ENCODE measurements around the gene HMOX2. TPM values are rescaled to one million over a fixed set of nuclear protein-coding genes. Genes with fewer than 3 reads are reported as not detected.

The HMOX2 gene
- total RNA-seq, 1 experiment from 2014 or later: 55.1 TPM

- Histone ChIP-seq H3K9me3 (ENCODE audit: control insufficient read depth in 1 of 2, insufficient read depth in 1 of 2, low read depth in 1 of 2, low read length in 2 of 2) (no peaks in the 10 kb centered on the region), H3K79me2 (ENCODE audit: insufficient read depth, low read length) (peaks cover 63% of the 10 kb centered on the region), H3K4me1 (ENCODE audit: control insufficient read depth in 1 of 2, insufficient read depth in 2 of 2, low read length in 2 of 2) (peaks cover 20 to 42% of the 10 kb centered on the region in 2 experiments), H2AFZ (ENCODE audit: low read depth, low read length, poor library complexity, severe bottlenecking) (peak within 1 kb of the TSS; percentile 22), H3K4me2 (ENCODE audit: low read length) (peak within 1 kb of the TSS; percentile 94), H3K9me2 (ENCODE audit: insufficient read depth) (no peaks in the 10 kb centered on the region), H4K20me1 (ENCODE audit: insufficient read depth) (no peaks in the 10 kb centered on the region), H3K27ac (ENCODE audit: low read depth, low read length) (peak within 1 kb of the TSS; percentile 47), H3K9ac (ENCODE audit: low read length) (peak within 1 kb of the TSS; percentile 96), H3K4me3 (replicated peaks in 1 of 2; ENCODE audit: low read depth in 1 of 2, low read length in 2 of 2) (peak within 1 kb of the TSS; percentile 81 to 89), H3K36me3 (ENCODE audit: control insufficient read depth in 1 of 2, insufficient read depth in 2 of 2, low read length in 2 of 2) (peaks cover 0 to under 1% of the 10 kb centered on the region in 2 experiments; a peak in 1 of 4 replicates), H3K27me3 (ENCODE audit: insufficient read depth, low read length) (no peaks in the 10 kb centered on the region)
- POLR2A ChIA-PET: interaction anchor here (1.0 to 4.8 kb wide), 2 partner anchors 21 to 55 kb away, joined by 4 to 26 read pairs; no protein-coding TSS in a partner anchor
- peak; percentile 73 for ATAC-seq
- intact Hi-C loops (cut with micrococcal nuclease): no loop called here
- peak; percentile 84 for DNase-seq (ENCODE audit: low read depth, low spot score)
- RAD21 ChIA-PET (ENCODE audit: low non-redundant PET in 1 of 2, low total read pairs in 2 of 2, uncharacterized antibody in 2 of 2, unreplicated experiment in 2 of 2): no interaction called here
- TF ChIP-seq ATF3 (IDR thresholded peaks at IDR 0.05): no peak
- peak; percentile 44 for TF ChIP-seq SIN3A (IDR thresholded peaks at IDR 0.05; ENCODE audit: low read depth)
- TF ChIP-seq POLR2AphosphoS5 (IDR thresholded peaks at IDR 0.05; ENCODE audit: low read depth, low read length): peak; percentile 86
- peak; percentile 96; the same call in 1 of the 2 replicates for TF ChIP-seq ELF1 (IDR thresholded peaks at IDR 0.05; ENCODE audit: borderline replicate concordance, low read depth)
- TF ChIP-seq CBX3 (IDR thresholded peaks at IDR 0.05; ENCODE audit: low read depth): peak; percentile 98
- peak; percentile 72 for TF ChIP-seq SP1 (IDR thresholded peaks at IDR 0.05; ENCODE audit: low read depth)
- TF ChIP-seq EGR1 (IDR thresholded peaks at IDR 0.05; ENCODE audit: low read depth): no peak
- peak; percentile 93 for TF ChIP-seq POLR2A (IDR thresholded peaks at IDR 0.05; ENCODE audit: borderline replicate concordance, extremely low read depth, insufficient read depth, insufficient read length)
- no peak for TF ChIP-seq EZH2phosphoT487 (IDR thresholded peaks at IDR 0.05; ENCODE audit: borderline replicate concordance)
- no peak for TF ChIP-seq SRF (IDR thresholded peaks at IDR 0.05; ENCODE audit: low read depth)
- peak; percentile 100 for TF ChIP-seq MAX (IDR thresholded peaks at IDR 0.05)
- no peak for TF ChIP-seq FOSL1 (IDR thresholded peaks at IDR 0.05; ENCODE audit: low read depth)
- TF ChIP-seq ZFX (IDR thresholded peaks at IDR 0.05): peak; percentile 76
- TF ChIP-seq ZBTB33 (IDR thresholded peaks at IDR 0.05; ENCODE audit: extremely low read depth, insufficient replicate concordance, low read length): peak; percentile 94
- TF ChIP-seq EZH2 (IDR thresholded peaks at IDR 0.05): no peak
- TF ChIP-seq YY1 (IDR thresholded peaks at IDR 0.05; ENCODE audit: extremely low read depth, insufficient replicate concordance, low read depth, low read length): peak; percentile 58
- CTCF ChIA-PET: no interaction called here
- TSS peak; percentile 58 for BruUV-seq (replicated peaks)
Measured at GRCh38 chr16:4474192-4474961, 1.8 kb upstream of the HMOX2 start, which contains the start of gene NMRAL1. TSS of gene NMRAL1 (minus strand) at chr16:4474625. CDS start at chr16:4474132, 493 bp downstream.

Data from HCT116 (cell line).